ENCODE results near the gene AASS.
"Not testable (repeated sequence)": the region's sequence is repeated elsewhere in the genome, so short reads cannot be mapped to it uniquely, and the experiment has no call there.

AASS gene

GRCh38 chr7:122143751-122144711 is at the start of gene AASS:
Gene AASS (minus strand): TSS chr7:122144249. CDS start chr7:122133726, 10,523 bp downstream.
- no peak for TF ChIP-seq CTCF (IDR thresholded peaks at IDR 0.05; ENCODE audit: borderline replicate concordance, control extremely low read depth, extremely low read depth, insufficient read depth, missing control alignments)
- in situ Hi-C loops (cut with MboI; ENCODE audit: low sequenced_read_pairs, unreplicated experiment), result no loop called here

GRCh38 chr7:122188785-122189184 is 44.7 kb upstream of the AASS start:
- in situ Hi-C loops (cut with MboI; ENCODE audit: low sequenced_read_pairs, unreplicated experiment), result no loop called here
- TF ChIP-seq CTCF (IDR thresholded peaks at IDR 0.05; ENCODE audit: borderline replicate concordance, control extremely low read depth, extremely low read depth, insufficient read depth, missing control alignments), result no peak
- DNase-seq (ENCODE audit: low spot score), result no peak

More at GRCh38 chr7:122143751-122144711, at the start of gene AASS:
- DNase-seq (ENCODE audit: low spot score), result peak; percentile 82

- no peak for TF ChIP-seq CTCF (IDR thresholded peaks at IDR 0.05; ENCODE audit: borderline replicate concordance, control extremely low read depth, extremely low read depth, insufficient read depth, missing control alignments)
- in situ Hi-C loops (cut with MboI; ENCODE audit: low sequenced_read_pairs, unreplicated experiment), result no loop called here
- no peak for DNase-seq (ENCODE audit: low spot score)
Measured at GRCh38 chr7:122183106-122183505, 39.1 kb upstream of the AASS start.

- in situ Hi-C loops (cut with MboI; ENCODE audit: low sequenced_read_pairs, unreplicated experiment), result no loop called here
- no peak for TF ChIP-seq CTCF (IDR thresholded peaks at IDR 0.05; ENCODE audit: borderline replicate concordance, control extremely low read depth, extremely low read depth, insufficient read depth, missing control alignments)
- DNase-seq (ENCODE audit: low spot score), result no peak
Measured at GRCh38 chr7:122182081-122182480, 38.0 kb upstream of the AASS start.

- in situ Hi-C loops (cut with MboI; ENCODE audit: low sequenced_read_pairs, unreplicated experiment); DNase-seq (ENCODE audit: low spot score): not testable (repeated sequence)
Measured at GRCh38 chr7:122172144-122172543, 28.1 kb upstream of the AASS start.

DNA sequence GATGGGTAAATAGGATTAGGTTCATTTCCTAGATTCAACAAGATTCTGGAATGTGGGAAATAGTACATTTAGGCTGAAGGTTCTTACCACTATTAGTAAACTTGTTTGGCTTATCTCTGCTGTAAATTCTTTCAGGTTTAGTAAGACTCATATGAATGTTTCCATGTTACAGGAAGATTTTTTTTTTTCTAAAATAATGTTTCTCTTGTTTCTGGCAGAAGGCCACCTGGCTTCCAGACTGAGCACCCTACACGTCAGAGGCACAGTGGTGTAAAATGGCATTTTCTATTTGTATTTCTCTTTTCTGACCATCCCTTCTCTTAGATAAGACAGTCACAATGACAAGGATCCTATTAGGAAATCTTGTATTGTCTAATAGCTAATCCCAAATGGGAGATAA is 22.7 kb upstream of the AASS start:
- no peak for DNase-seq (ENCODE audit: low spot score)

More for the DNA sequence above, 22.7 kb upstream of the AASS start:
- TF ChIP-seq CTCF (IDR thresholded peaks at IDR 0.05; ENCODE audit: borderline replicate concordance, control extremely low read depth, extremely low read depth, insufficient read depth, missing control alignments), result no peak
- in situ Hi-C loops (cut with MboI; ENCODE audit: low sequenced_read_pairs, unreplicated experiment), result no loop called here

Data from GM13976 (cell line).